Ectodermal cell (in vitro differentiated cells): ENCODE data around the gene IL21R.

Experiments
- H3K27ac ChIP-seq: 2 replicates; pipeline ENCODE4 v1.7.0; 2013; ENCODE audit warnings: mild to moderate bottlenecking, low read depth, low read length; ENCODE audit not compliant: insufficient read depth, poor library complexity, severe bottlenecking
- H3K27me3 ChIP-seq: 2 replicates; pipeline ENCODE4 v1.7.0; 2013; ENCODE audit warnings: mild to moderate bottlenecking, low read length; ENCODE audit not compliant: insufficient read depth, control insufficient read depth, poor library complexity, severe bottlenecking
- H3K36me3 ChIP-seq: one replicate; pipeline ENCODE4 v1.7.0; 2013; ENCODE audit warnings: low read length; ENCODE audit not compliant: control insufficient read depth, insufficient read depth
- H3K4me1 ChIP-seq: one replicate; pipeline ENCODE4 v1.7.0; 2013; ENCODE audit warnings: low read length; ENCODE audit not compliant: control insufficient read depth, insufficient read depth
- H3K4me3 ChIP-seq: 2 replicates; pipeline ENCODE4 v1.7.0; 2013; ENCODE audit warnings: low read depth, low read length, control low read depth; ENCODE audit not compliant: insufficient read depth
- H3K9me3 ChIP-seq: 2 replicates; pipeline ENCODE4 v1.7.0; 2013; ENCODE audit warnings: mild to moderate bottlenecking, low read length, moderate library complexity; ENCODE audit not compliant: control insufficient read depth
- WGBS, 2 experiments: methylation state at CpG; one replicate each; pipeline ENCODE4 v1.1.7; 2013; ENCODE audit warnings: missing lambda C conversion rate in 2 of 2; 5-methylcytosine and 5-hydroxymethylcytosine counted together

IL21R gene

GRCh38 chr16:27473101-27473900 lies 71.3 kb downstream of the IL21R start:
- H3K27ac ChIP-seq, result no peak overlapping the region
- H3K9me3 ChIP-seq, result no peaks in the 10 kb centered on the region
- no peak overlapping the region for H3K4me3 ChIP-seq
- H3K4me1 ChIP-seq, result no peaks in the 10 kb centered on the region
- H3K36me3 ChIP-seq, result peaks cover 57% of the 10 kb centered on the region
- WGBS, 2 experiments, result 93 to 96% methylated on average over 9 of the region's 9 CpGs
- H3K27me3 ChIP-seq, result no peaks in the 10 kb centered on the region

- H3K9me3 ChIP-seq, result no peaks in the 10 kb centered on the region
- H3K27ac ChIP-seq, result no peak overlapping the region
- WGBS, 2 experiments, result 94 to 96% methylated on average over 9 of the region's 9 CpGs
- peaks cover 51% of the 10 kb centered on the region for H3K36me3 ChIP-seq
- no peak overlapping the region for H3K4me3 ChIP-seq
- H3K27me3 ChIP-seq, result no peaks in the 10 kb centered on the region
- no peaks in the 10 kb centered on the region for H3K4me1 ChIP-seq
These were observed 72.1 kb downstream of the IL21R start for GRCh38 chr16:27474041-27474440.

- H3K27ac ChIP-seq, result no peak overlapping the region
- 96% methylated on average over 9 of the region's 9 CpGs for WGBS, 2 experiments
- no peaks in the 10 kb centered on the region for H3K4me1 ChIP-seq
- peaks cover 47% of the 10 kb centered on the region for H3K36me3 ChIP-seq
- no peaks in the 10 kb centered on the region for H3K9me3 ChIP-seq
- no peak overlapping the region for H3K4me3 ChIP-seq
- H3K27me3 ChIP-seq, result no peaks in the 10 kb centered on the region
These were observed 72.9 kb downstream of the IL21R start for GRCh38 chr16:27474921-27475320.

GRCh38 chr16:27475561-27475960 lies 73.6 kb downstream of the IL21R start:
- 96% methylated on average over 9 of the region's 9 CpGs for WGBS, 2 experiments
- no peaks in the 10 kb centered on the region for H3K4me1 ChIP-seq
- H3K27ac ChIP-seq, result no peak overlapping the region
- peaks cover 43% of the 10 kb centered on the region for H3K36me3 ChIP-seq
- no peaks in the 10 kb centered on the region for H3K27me3 ChIP-seq
- H3K4me3 ChIP-seq, result no peak overlapping the region
- H3K9me3 ChIP-seq, result no peaks in the 10 kb centered on the region

GRCh38 chr16:27476240-27476639 lies 74.3 kb downstream of the IL21R start:
- H3K9me3 ChIP-seq, result no peaks in the 10 kb centered on the region
- H3K4me3 ChIP-seq, result no peak overlapping the region
- no peaks in the 10 kb centered on the region for H3K4me1 ChIP-seq
- WGBS, 2 experiments, result 94 to 96% methylated on average over 9 of the region's 9 CpGs
- H3K27me3 ChIP-seq, result no peaks in the 10 kb centered on the region
- peaks cover 43% of the 10 kb centered on the region for H3K36me3 ChIP-seq
- H3K27ac ChIP-seq, result no peak overlapping the region

GRCh38 chr16:27480761-27481160 lies 78.8 kb downstream of the IL21R start:
- no peaks in the 10 kb centered on the region for H3K27me3 ChIP-seq
- H3K36me3 ChIP-seq, result peaks cover 55% of the 10 kb centered on the region
- H3K4me3 ChIP-seq, result no peak overlapping the region
- WGBS, 2 experiments, result 94 to 96% methylated on average over 7 of the region's 7 CpGs
- H3K27ac ChIP-seq, result no peak overlapping the region
- no peaks in the 10 kb centered on the region for H3K9me3 ChIP-seq
- H3K4me1 ChIP-seq, result no peaks in the 10 kb centered on the region

GRCh38 chr16:27481282-27481934 lies 79.4 kb downstream of the IL21R start:
- Histone ChIP-seq H3K4me1 (no peaks in the 10 kb centered on the region), H3K9me3 (no peaks in the 10 kb centered on the region), H3K36me3 (peaks cover 58% of the 10 kb centered on the region), H3K4me3 (no peak overlapping the region), H3K27me3 (no peaks in the 10 kb centered on the region), H3K27ac (no peak overlapping the region)
- WGBS, 2 experiments, result 92 to 95% methylated on average over 15 of the region's 15 CpGs

GRCh38 chr16:27482397-27483087 lies 80.6 kb downstream of the IL21R start:
- peaks cover 64% of the 10 kb centered on the region for H3K36me3 ChIP-seq
- H3K4me3 ChIP-seq, result no peak overlapping the region
- H3K27me3 ChIP-seq, result no peaks in the 10 kb centered on the region
- no peaks in the 10 kb centered on the region for H3K9me3 ChIP-seq
- no peaks in the 10 kb centered on the region for H3K4me1 ChIP-seq
- no peak overlapping the region for H3K27ac ChIP-seq
- 95 to 96% methylated on average over 10 of the region's 10 CpGs for WGBS, 2 experiments

- 92 to 96% methylated on average over 5 of the region's 5 CpGs for WGBS, 2 experiments
- peaks cover 62% of the 10 kb centered on the region for H3K36me3 ChIP-seq
- no peaks in the 10 kb centered on the region for H3K27me3 ChIP-seq
- no peak overlapping the region for H3K27ac ChIP-seq
- no peaks in the 10 kb centered on the region for H3K4me1 ChIP-seq
- no peak overlapping the region for H3K4me3 ChIP-seq
- H3K9me3 ChIP-seq, result no peaks in the 10 kb centered on the region
These were observed 81.1 kb downstream of the IL21R start for GRCh38 chr16:27483088-27483437.

GRCh38 chr16:27483624-27484023 lies 81.7 kb downstream of the IL21R start:
- Histone ChIP-seq H3K4me3 (no peak overlapping the region), H3K36me3 (peaks cover 68% of the 10 kb centered on the region), H3K4me1 (no peaks in the 10 kb centered on the region), H3K9me3 (no peaks in the 10 kb centered on the region), H3K27ac (no peak overlapping the region), H3K27me3 (no peaks in the 10 kb centered on the region)
- WGBS, 2 experiments, result 95 to 96% methylated on average over 5 of the region's 5 CpGs
